HPDE6-E6E7 (cell line): ENCODE results near the gene ITPR1.
"Not testable (repeated sequence)": the region's sequence is repeated elsewhere in the genome, so short reads cannot be mapped to it uniquely, and the experiment has no call there.

Experiments used
- DNase-seq: peaks from one replicate; pipeline ENCODE4 v3.0.0; 2011; ENCODE audit warnings: missing footprints; ENCODE audit errors: extremely low spot score

ITPR1 gene

DNA sequence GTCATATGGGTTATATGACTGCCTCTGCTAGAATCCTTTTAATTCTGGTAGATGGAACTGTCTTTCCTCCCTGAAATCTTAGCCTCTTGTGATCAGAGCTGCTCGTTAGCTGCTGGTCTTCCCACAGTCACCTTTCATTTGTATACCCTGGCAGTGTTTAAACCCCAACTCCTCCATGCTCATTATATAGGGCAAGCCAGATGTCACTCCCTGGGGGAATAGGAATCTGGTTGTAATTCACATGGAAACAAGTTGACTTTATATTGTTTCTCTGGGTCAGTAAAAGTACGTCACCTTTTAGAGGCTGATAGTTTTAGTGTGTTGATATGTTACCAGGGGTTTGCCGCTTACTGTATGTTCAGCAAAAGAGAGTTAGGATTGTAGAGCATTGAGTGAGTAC lies 103.5 kb downstream of the ITPR1 start:
- DNase-seq = no peak

DNA sequence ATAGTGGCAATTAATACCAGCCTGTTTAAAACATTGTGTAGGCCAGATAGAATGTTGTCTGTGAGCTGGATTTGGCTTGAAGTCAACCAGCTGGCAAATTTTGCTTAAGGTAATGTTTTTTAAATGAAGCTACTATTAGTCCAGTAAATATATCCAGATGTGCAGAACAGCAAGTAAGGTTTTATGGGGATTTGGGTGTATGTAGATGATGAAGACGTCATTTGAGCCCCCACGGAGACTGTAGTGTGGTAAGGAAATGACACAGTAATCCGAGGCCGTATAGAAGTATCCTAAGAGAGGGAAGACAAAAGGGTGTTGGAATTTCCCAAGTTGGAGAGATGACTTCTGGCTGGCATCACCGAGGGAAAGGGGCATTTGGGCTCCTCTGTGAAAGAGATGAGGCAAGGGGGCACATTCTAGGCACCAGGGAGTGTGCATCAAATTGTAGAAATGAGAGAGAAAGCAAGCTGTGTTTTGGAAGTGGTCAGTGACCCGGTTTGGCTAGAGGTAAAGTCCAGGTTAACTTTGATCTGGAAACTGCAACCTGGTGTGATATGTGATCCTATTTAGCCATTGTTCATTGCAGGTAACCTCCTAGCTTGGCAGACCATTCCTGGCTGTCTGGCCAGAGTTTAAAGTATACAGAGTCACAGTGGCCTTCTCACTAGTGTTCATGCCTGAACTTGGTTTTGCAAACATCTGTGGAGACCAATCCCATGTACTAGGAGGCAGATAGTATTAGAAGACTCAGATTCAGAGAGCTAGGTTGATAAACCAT lies 104.2 kb downstream of the ITPR1 start:
- DNase-seq = no peak

DNA sequence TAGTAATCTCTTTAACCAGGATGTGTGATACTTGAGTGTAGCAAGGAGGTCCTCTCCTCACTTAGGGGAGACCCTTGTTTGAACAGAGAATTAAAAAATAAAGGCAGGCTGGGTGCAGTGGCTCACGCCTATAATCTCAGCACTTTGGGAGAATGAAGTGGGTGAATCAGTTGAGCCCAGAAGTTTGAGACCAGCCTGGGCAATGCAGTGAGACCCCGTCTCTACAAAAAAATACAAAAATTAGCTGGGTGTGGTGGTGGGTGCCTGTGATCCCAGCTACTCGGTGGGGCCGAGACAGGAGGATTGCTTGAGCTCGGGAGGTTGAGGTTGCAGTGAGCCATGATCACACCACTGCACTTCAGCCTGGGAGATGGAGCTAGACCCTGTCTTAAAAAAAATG lies 105.1 kb downstream of the ITPR1 start:
- DNase-seq = not testable (repeated sequence)

DNA sequence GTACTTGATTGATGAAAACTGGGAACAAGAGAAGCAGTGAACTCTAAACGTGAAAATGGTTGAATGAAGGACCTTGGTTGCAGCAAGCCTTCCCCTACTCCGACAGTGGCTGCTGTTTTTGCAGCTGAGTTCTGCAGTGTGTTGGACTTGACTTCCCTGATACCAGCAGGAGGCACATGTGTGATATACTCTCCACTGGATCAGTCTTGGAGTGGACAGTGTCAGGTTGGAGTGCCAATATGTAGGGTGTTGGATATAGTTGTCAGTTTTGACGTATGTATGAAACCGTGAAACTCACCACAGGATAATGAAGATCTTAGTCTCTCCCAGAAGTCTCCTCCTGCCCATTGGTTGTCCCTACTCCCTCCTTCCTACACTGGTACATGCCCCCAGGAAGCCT lies 106.5 kb downstream of the ITPR1 start:
- DNase-seq = no peak

DNA sequence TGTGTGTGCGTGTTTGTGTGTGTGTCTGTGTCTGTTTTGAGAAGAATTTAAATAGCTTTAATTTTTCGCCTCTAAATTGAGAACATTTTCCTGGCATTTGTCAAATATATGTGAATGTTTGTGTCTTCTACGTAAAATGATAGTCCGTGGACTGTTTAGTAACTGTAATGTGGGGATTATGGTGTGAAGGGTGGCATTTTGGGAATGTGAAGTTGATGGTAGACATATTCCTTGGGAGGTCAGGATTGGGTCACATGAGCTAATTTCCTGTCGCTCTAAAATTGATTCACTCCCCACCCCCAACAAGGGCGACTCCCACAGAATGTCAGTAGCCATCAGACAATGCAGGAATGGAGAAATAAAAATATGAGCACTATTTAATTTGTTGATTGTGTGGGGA lies 107.3 kb downstream of the ITPR1 start:
- DNase-seq = no peak

DNA sequence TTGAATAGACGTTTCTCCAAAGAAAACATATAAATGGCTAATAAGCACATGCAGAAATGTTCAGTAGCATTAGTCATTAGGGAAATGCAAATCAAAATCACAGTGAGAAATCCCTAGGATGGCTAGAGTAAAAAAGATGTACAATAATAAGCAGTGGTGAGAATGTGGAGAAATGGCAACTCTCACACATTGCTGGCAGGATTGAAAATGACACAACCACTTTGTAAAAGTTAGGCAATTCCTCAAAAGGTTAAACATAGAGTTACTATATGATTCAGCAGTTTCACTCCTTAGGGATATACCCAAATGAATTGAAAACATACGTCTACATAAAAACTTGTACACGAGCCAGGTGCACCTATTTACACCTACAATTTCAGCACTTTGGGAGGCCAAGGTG lies 108.7 kb downstream of the ITPR1 start:
- no peak for DNase-seq

DNA sequence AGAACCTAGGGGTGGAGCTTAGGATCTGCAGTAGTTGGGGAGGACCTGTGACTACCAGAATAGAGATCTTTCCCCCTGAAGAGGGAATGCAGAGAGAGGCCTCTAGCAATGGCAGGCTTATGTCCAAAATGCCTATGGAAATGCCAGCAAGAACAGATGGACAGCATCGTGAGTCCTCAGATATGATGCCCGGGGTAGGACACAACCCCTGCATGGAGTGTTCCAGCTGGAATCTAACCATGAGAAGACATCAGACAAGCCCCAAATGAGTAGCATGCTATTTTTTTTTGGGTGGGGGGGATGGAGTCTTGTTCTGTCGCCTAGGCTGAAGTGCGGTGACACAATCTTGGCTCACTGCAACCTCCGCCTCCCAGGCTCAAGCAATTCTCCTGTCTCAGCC lies 111.5 kb downstream of the ITPR1 start:
- DNase-seq = no peak

DNA sequence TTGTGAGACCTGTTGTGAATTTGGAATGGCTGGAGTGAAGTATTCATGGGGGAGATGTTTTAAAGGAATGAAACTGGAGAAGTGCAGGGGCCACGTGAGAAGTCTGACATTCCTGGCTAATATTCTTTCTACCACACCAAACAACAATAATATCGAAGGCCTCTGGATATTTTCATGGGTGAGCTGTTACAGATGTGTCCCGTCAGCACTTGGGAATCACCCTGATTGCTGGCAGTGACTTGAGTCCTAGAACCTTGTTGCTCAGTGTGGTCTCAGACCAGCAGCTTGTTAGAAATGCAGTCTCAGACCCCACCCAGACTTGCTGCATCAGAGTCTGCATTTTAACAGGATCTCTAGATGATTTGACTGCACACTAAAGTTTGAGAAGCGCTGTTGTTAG lies 113.8 kb downstream of the ITPR1 start:
- no peak for DNase-seq

DNA sequence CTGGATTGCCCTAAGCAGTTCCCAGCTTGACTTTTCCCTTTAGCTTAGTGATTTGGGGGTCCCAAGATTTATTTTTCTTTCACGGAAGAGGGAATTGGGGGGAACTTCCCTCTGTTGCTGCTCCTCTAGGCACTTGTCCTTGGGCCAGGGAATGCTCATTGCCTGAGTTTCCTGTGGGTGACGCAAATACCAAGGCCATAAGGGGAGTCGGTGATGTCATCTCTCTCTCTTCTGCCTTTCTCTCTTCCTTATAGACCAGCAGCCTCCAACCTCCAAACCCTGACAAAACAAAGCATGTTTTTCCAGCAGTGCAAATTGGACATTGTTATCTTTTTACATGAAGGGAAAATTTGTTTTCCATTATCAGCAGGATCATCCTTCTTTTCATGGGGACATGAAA lies 120.2 kb downstream of the ITPR1 start:
- no peak for DNase-seq

DNA sequence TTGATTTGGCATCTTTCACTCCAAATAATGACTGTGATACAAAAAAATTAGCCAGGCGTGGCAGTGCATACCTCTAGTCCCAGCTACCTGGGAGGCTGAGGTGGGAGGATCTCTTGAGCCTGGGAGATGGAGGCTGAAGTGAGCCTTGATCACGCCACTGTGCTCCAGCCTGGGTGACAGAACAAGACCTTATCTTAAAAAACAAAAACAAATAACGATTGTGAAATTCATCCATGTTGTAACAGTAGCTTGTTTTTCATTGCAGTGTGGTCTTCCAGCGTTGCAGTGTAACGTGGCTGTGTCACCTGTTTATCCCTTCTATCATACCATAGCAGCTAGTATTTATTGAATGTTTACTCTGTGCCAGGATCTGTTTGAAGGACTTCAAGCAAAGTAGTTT lies 120.9 kb downstream of the ITPR1 start:
- DNase-seq = no peak

DNA sequence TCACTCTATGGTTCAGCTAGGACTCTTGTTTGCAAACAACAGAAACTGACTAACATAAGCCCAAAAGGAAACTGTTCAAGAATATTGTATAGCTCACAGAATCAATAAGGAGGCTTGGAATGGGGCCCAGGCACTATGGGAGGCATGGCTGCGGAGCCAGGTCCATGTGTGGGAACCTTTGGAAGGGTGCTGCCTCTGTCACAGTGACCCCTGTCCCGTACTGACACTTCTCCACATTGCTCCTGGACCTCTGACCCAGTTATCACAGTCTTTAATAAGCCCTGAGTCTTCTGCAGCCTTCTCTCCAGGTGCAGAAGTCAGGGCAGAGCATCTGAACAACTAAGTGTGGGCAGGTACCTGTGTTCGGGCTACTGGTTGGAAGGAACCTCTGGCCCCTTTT lies 121.8 kb downstream of the ITPR1 start:
- DNase-seq = no peak

DNA sequence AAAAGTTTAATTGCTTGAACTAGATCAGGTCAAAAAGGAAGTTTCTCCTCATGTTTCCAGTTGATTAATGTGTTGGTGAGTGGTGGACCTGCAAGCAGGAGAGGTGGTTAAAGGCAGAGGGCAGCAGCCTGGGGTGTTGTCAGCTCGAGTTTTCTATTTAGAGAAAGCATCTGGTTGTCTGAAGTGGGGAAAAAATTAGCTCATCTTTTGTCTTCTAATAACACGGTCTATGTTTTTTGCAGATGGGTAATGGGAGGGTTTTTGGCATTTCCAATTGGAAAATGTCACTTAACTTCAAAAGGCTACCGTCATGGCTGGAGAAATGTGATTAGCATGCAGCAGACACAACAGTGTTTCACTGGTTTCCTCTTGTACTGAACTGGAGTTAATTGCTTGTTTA lies 122.6 kb downstream of the ITPR1 start:
- DNase-seq = no peak

DNA sequence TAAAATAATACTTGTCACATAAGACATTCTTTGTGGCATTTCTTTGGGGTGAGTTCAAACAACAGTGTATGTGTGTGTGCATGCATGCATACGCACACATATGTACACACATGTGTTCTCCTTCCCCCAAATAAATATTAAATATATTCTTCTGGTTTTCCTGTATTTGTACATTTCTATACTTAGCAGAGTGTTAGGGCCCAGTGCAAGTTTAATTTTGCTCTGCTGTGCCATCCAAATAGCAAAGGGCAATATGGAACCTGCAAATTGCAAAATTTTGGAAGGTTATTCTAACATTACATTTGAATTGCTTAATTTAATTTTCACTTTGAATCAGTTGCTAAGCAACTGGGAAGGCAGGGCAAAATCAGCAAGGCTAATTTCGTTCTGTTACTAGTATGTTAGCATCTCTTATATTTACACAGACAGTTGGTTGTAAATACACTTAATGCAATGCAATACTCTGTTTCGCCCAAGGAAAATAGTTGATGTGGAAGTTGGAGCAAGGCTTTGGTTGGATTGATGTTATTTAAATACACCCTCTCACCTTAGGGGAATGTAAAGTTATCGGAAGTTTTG lies 130.4 kb downstream of the ITPR1 start:
- DNase-seq = no peak

DNA sequence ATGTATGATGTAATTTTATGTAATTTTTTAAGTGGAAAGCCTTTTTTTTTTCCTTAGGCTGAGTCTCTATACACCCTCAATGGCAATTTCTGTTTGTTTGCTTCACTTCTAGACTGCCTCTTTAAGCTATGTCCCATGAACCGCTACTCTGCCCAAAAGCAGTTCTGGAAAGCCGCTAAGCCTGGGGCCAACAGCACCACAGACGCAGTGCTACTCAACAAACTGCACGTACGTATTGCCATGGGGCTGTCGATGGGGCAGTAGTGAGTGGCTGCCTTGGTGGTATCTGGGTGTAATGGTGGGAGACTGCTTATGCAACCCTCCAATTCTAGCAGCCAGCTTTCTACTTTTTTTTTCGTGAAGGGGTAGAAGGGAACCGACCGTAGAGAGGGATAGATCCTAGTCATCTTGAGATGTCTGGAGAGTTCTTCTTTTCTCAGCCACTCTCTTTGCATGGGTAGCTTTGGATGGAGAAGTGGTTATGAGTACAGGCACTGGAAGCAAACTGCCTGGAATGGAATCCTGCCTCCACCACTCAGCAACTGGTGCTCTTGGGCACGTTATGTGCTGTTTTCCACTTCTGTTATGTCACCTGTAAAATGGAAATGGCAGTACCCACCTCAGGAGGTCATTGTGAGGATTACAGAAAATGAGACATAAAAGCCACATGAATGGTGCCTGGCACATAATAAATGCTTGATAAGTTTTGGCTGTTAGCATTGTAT lies 134.7 kb downstream of the ITPR1 start:
- no peak for DNase-seq

DNA sequence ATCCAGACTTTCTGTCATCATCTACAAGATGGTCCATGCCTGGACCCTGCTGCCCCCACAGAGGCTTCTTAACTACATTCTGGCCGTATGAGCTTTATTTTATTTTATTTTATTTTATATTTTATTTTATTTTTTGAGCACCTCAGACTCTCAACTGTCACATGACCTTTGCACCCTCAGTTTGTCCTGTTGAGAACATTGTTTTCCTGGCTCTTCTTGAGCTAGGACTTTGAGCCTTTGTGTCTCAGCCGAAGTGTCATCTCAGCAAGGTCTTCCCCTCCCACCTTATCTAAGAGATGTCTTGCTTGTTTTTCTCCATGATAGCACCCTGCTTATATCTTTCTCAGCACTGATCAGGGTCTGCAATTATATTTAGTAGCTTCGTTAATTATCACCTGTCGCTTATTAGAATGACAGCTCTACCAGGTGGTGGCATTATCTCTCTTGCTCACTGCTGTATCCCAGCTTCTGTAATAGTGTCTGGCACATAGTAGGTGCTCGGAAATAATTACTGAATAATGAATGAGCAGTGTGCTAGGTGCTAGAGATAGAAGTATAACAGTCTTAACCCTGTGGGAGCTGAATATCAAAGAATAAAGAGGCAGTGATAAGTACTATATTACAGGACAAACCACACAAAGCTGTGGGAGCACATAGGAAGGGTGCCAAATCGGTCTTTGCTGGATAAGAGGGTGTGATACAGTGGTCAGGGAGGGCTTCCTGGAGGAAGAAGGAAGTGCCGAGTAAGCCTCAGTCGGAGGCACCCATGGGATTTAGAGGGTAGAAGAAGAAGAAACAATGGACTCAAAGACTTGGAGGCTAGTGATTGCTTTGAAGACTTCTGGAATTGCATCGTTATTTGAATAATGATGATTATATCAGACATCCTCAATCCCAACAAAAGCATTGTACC lies 136.2 kb downstream of the ITPR1 start:
- no peak for DNase-seq

DNA sequence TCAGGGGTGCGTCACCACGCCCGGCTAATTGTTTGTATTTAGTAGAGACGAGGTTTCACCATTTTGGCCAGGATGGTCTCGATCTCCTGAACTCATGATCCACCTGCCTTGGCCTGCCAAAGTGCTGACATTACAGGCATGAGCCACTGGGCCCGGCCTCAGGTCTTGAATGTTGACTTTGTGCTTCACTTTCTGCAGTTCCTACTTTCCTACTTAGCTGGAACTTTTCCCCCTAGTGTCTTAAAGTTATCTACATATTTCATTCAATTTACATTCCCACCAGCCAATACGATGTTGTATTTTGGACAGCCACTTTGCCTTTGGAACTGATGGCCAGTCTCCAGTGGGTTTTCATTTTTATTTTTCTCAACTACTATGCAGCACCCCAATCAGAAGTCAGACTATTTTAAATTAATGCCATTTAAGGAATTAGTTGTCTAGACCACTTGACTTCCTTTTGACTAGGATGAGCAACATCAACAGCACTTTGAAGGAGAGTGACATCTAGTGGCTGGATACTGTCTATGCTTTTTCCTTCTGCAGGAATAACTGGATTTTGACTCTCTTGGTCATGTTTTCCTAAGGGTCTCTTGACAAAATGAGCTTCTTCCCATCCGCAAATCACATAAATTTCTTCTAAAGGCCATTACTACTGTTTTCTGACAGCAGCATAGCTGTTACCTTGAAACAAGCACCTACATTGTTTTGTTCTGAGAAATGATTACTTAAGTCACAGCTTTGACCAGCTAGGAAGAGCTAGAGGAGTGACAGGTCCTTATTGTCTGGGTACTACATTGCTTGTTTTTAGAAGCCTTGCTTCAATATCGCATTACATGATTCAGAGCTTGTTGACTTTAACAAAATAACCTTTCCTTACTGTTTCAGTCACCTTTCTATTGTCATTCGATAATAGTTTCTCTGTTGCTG lies 140.2 kb downstream of the ITPR1 start:
- peak; percentile 8 for DNase-seq

DNA sequence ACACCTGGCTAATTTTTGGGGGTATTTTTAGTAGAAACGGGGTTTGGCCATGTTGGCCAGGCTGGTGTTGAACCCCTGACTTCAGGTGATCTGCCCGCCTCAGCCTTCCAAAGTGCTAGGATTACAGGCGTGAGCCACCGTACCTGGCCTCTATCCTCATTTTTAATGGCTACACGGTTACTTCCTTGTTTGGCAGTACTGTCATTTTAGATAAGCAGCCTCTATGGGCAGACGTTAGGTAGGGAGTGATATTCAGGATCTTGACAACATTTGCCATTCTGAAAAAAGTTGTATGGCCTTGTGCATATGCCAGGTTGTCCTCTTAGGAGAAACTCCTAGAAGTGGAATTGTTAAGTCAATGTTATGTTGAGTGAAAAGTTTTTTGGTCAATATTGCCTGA lies 141.7 kb downstream of the ITPR1 start:
- DNase-seq = no peak

DNA sequence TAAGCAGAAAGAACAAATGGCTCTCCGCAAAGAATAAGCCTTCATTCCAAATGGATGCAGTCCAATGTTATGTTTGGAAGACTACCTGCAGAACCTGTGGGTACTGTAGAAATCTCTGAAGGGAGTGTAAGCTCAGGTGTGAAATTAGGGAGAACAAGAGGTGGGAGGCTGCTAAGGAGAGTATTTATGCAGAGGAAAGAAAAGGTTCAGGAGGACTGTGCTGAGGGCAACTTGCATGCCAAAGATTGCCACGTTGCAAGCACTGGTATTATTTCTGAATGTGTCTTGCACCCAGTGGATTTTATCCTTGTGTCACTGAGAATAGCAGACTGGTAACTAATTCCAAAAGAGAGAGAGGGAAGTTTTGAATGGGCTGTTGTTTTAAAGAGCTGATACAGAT lies 144.1 kb downstream of the ITPR1 start:
- DNase-seq = no peak

DNA sequence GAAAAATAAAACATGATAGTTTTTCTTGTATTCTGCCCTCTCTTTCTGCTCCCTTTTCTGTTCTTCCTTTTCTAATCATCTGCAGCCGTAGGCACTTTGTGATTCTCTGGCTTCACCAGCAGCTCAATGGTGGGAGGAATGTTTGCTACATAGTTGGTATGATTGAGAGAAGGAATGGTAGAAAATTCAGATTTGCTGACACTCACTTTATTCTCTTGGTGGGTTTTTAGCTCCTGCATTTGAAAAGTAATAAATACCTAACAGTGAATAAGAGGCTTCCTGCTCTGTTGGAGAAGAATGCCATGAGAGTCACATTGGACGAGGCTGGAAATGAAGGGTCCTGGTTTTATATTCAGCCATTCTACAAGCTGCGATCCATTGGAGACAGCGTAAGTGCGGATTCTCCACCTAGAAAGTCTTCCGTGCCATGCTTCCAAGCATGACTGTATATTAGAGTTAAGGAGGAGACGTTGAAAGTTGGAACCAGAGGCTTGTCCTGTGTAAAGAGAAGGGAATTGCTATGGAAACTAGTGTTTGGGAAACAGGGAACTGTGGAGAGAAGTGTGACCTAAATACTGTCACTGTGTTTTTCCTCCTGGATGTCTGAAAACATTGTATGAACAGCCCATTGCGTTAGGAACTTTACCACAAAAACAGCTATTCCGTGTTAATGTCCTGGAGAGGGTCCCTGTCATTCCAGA lies 148.9 kb downstream of the ITPR1 start:
- no peak for DNase-seq

DNA sequence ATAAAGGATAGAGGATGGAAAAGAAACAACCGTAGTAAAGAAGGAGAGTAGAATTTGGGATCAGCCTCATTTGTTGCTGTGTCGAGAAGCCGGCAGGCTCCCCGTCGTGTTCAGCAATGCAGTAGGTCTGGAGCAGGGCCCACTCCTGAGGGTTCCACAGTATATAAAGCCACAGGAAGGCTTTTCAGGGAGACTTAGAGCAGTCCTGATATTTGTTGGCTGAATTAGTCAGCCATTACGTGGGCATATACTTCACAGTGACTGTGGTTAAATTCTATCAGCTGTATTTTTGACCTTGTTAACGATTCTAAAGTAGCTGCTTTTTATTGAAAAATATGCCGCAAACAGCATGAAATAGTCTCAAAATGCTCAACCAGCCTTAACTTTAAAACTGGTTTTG lies 149.5 kb downstream of the ITPR1 start:
- DNase-seq = no peak
